ENCODE measurements around the gene SCGN. TPM values are rescaled to one million over a fixed set of nuclear protein-coding genes. Genes with fewer than 3 reads are reported as not detected.
A peak's percentile ranks its signal among the peaks of the same experiment; 100 is the strongest.

SCGN gene
- total and polyA plus RNA-seq, 2 of the 13 experiments (the other 11 are each of a cell fraction or from before 2014, with no cell fraction given): 2.9 to 29.0 TPM

GRCh38 chr6:25640446-25640845 is 11.6 kb upstream of the SCGN start (continued):
- no peak for TF ChIP-seq CAMTA2 (CRISPR knock-in tag; IDR thresholded peaks at IDR 0.05; ENCODE audit: borderline replicate concordance)
- no peak for TF ChIP-seq IRX3 (CRISPR knock-in tag; IDR thresholded peaks at IDR 0.05; ENCODE audit: borderline replicate concordance, low read depth)
- peak; percentile 57; the same call in 1 of the 2 replicates for TF ChIP-seq ZFX (CRISPR knock-in tag; IDR thresholded peaks at IDR 0.05; ENCODE audit: low read depth)
- TF ChIP-seq GRHL1 (CRISPR knock-in tag; conservative IDR thresholded peaks at IDR 0.05): no peak
- no peak for TF ChIP-seq NBN (conservative IDR thresholded peaks at IDR 0.05)
- TF ChIP-seq ZNF33B (CRISPR knock-in tag; IDR thresholded peaks at IDR 0.05): no peak
- peak; percentile 15; the same call in 1 of the 2 replicates for TF ChIP-seq BORCS8-MEF2B (CRISPR knock-in tag; IDR thresholded peaks at IDR 0.05)

GRCh38 chr6:25640891-25641290 is 11.1 kb upstream of the SCGN start:
- Histone ChIP-seq H2AFZ (ENCODE audit: low read length) (no peak overlapping the region), H3K27me3 (ENCODE audit: control insufficient read depth in 1 of 2, insufficient read depth in 2 of 2, low read length in 2 of 2) (no peaks in the 10 kb centered on the region), H3K4me2 (ENCODE audit: low read depth, low read length) (peak overlapping the region; percentile 37), H3K36me3 (replicated peaks in 1 of 2; ENCODE audit: control insufficient read depth in 1 of 2, insufficient read depth in 2 of 2, low read length in 2 of 2) (no peaks in the 10 kb centered on the region), H3K4me3 (replicated peaks in 1 of 3; ENCODE audit: insufficient read depth in 1 of 3, low read depth in 2 of 3, low read length in 3 of 3) (no peak overlapping the region), H3K4me1 (ENCODE audit: insufficient read depth, low read length) (peaks cover 96% of the 10 kb centered on the region), H3K9ac (ENCODE audit: insufficient read depth, low read depth, low read length) (no peak overlapping the region), H3K79me2 (ENCODE audit: insufficient read depth, low read length) (no peaks in the 10 kb centered on the region), H3K9me3 (ENCODE audit: low read length) (no peaks in the 10 kb centered on the region), H3K27ac (ENCODE audit: extremely low read length, insufficient read depth, low read length) (peak overlapping the region; percentile 89), H4K20me1 (ENCODE audit: insufficient read depth, low read length) (no peaks in the 10 kb centered on the region)
- ChIA-PET POLR2A (interaction anchor here (0.8 to 3.1 kb wide), 4 partner anchors 12 to 1300 kb away, joined by 3 to 53 read pairs (median 7); no protein-coding TSS in a partner anchor), CTCF (ENCODE audit: low intra/inter-chr PET ratio, low total read pairs) (no interaction called here)
- WGBS (ENCODE audit: low lambda C conversion rate): 83% methylated on average over 4 of the region's 4 CpGs
- in situ Hi-C loops (cut with HindIII; ENCODE audit: extremely low pct_ligation_motif_present, low pct_unique_long_range_greater_than_20kb): no loop called here
- ATAC-seq (no peak), DNase-seq (ENCODE audit: low spot score) (no peak), FAIRE-seq (no peak)
- no TSS peak for BruUV-seq (replicated peaks)
- TF ChIP-seq ATF4 (CRISPR knock-in tag; IDR thresholded peaks at IDR 0.05): no peak
- 0 out of 2 replicates have a peak, but pooled peaks have one; percentile 13 for TF ChIP-seq ZNF710 (CRISPR knock-in tag; IDR thresholded peaks at IDR 0.05; ENCODE audit: borderline replicate concordance)
- 0 out of 2 replicates have a peak, but pooled peaks have one; percentile 24 for TF ChIP-seq RBFOX2 (IDR thresholded peaks at IDR 0.05; ENCODE audit: low read depth, low read length)
- intact Hi-C loops (cut with micrococcal nuclease; ENCODE audit: unreplicated experiment): loop anchor here (5.0 kb wide), 1 partner anchor 271 kb away; no protein-coding TSS in a partner anchor
